GM13977 (cell line): ENCODE data around the gene GNB1L.

Experiments used
- DNase-seq: peaks from one replicate; pipeline ENCODE4 v3.0.0; 2012; ENCODE audit warnings: low spot score
- in situ Hi-C: fragments of 300-500 bp; cut with MboI; formaldehyde crosslinking; loops from one replicate; pipeline ENCODE4 v1.12.0; 2022; ENCODE audit warnings: low sequenced_read_pairs, low pct_unique_long_range_greater_than_20kb, mixed read lengths, inconsistent platforms; ENCODE audit not compliant: unreplicated experiment
- TF ChIP-seq, protein P1 (sequence below): IDR thresholded peaks from 2 replicates; pipeline ENCODE4 v1.5.1; 2012; ENCODE audit warnings: mild to moderate bottlenecking, control low read depth; ENCODE audit not compliant: insufficient read depth; ENCODE audit errors: extremely low read depth, missing control alignments

Gene GNB1L

DNA sequence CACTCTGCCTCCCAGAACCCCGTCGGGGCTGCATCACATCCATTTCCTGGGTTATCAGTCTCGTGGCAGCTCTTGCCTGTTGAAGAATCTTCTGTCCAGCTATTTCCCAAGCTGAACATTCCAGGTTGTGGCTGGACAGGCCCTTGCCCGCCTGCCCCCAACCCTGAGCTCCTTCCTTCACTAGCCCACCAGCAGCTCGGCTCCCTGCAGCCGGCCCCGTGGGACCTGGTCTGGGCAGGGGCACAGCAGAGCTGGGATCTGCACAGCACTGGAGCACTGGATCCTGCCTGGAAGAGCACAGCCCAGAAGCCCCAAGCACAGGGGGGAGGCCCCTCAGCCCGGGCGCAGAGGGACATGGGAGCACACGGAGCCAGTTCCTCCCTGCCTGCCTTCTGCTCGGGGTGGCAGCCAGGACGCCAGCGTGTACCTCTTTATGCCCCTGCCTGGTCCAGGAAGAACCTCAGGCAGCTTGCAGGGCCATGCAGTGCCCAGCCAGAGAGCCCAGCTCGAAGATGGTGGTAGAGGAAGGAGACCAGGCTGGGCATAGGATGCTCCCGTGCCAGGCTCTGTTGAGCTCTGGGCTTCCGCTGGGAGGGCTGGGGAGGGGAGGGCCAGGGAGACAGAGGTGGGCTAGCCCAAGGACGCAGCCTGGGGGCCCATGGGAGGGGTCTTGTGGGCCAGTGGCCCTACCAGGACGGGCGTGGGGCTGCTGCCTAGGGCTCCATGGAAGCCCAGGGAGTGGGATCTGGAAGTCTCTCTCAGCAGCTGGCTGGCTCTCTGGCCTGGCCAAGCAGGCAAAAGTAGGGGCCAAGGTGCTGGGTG, 16.6 kb upstream of the GNB1L start:
- no peak for DNase-seq
- TF ChIP-seq, protein P1, sequence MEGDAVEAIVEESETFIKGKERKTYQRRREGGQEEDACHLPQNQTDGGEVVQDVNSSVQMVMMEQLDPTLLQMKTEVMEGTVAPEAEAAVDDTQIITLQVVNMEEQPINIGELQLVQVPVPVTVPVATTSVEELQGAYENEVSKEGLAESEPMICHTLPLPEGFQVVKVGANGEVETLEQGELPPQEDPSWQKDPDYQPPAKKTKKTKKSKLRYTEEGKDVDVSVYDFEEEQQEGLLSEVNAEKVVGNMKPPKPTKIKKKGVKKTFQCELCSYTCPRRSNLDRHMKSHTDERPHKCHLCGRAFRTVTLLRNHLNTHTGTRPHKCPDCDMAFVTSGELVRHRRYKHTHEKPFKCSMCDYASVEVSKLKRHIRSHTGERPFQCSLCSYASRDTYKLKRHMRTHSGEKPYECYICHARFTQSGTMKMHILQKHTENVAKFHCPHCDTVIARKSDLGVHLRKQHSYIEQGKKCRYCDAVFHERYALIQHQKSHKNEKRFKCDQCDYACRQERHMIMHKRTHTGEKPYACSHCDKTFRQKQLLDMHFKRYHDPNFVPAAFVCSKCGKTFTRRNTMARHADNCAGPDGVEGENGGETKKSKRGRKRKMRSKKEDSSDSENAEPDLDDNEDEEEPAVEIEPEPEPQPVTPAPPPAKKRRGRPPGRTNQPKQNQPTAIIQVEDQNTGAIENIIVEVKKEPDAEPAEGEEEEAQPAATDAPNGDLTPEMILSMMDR = no peak
- in situ Hi-C loops = loop anchor here (25.0 kb wide), 1 partner anchor 91 kb away; no protein-coding TSS in a partner anchor

DNA sequence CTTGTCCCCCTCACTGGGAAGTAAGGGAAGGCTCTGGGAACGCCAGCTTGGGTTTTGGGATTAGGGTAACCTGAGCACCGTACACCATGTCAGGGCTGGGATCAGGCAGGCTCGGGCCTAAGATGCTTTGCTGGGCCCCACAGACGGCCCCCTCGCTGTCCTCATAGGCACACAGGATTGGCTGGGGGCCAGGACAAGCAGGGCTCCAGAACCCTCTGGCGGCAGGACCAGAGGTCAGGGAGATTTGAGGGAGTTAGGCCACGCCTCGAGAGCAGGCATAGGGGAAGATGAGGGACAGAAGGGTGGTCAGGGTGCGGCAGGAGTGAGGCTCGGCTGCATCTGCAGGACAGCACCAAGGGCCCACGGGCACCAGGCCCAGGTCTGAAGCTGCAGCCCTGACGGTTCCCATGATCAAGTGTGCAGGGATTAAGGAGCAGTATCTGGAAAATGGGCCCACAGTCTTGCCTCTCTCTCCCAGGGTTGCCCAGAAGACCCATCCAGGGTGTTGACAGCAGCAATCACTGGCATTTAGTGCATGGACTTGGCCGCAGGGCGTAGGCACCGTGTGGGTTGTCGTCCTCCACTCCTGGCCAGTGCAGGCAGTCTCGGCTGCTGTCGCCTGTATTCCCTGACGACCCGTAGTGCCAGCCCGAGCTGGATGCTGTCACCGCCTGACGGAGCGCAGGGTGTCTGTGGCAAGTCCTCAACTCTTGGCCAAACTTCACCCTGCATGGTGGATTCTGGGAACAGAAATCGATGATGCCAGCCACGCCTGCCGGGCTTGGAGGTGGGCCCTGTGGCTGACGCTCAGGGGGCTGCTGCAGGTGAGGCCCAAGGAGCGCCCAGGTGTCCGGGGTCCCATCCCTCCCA, 15.7 kb upstream of the GNB1L start:
- DNase-seq = no peak
- TF ChIP-seq, protein P1 = no peak
- in situ Hi-C loops = loop anchor here (25.0 kb wide), 1 partner anchor 92 kb away; no protein-coding TSS in a partner anchor

DNA sequence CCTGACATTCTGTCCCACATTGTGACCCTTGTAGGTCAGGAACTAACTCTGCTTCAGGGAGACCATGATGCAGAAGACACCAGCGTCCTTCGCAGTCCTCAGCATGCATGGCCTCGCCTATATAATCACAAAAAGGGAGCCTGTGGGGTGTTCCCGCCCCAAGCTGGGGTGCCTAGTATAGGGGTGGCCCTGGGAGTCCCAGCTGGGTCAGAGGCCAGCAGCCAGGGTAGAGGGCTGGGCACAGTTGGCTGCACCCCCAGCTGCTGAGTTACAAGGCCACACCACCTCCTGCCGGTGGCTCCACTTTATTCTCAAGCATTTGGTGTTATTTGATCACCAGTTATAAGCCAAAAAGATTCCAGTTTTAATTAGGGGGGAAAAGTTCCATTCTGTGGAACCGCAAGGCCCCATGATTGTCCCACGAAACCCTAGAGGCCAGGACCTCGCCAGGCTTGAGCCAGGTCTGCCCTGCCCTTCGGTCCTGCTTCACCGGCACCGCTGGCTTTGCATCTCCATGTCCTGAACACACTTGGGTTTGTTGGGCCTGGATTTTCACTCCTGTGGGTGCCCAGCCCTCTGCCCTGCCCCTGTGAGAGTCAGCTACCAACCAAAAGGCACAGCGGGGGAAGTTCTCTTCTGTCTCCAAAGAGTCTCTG, 15.0 kb upstream of the GNB1L start:
- in situ Hi-C loops = loop anchor here (25.0 kb wide), 1 partner anchor 93 kb away; no protein-coding TSS in a partner anchor
- TF ChIP-seq, protein P1 = no peak
- DNase-seq = no peak

DNA sequence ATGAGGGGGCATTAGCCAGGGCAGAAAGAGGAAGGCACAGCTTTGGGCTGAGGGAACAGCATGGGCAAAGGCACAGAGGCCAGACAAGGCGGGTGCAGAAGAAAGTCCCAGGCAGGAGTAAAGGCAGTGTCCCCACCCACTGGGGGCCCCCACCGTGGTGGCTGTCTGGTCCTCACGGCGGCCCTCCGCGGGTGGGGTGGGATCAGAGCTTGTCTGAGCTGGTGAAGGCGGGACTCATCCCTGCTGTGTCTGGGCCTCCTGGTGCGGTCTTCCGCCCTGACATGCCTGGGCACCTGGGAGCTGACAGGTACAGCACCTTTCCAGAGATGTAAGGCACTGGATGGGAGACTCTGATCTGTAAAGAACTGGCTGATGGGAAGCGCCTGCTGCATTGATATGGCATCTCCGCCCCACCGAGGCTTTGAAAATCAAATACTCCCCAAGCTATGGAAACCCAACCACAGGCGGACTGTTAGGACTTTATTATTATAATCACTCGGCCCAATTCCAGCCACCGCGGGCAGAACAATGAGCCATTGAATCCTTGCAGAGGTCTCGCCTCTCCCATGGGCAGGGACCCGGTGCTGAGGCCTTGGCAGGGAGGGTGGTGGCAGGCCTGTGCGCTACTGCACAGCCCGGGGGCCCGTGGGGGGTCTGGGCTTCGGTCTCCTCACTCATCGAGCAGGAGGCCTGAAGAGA, 14.2 kb upstream of the GNB1L start:
- in situ Hi-C loops = loop anchor here (25.0 kb wide), 1 partner anchor 93 kb away; no protein-coding TSS in a partner anchor
- TF ChIP-seq, protein P1 = no peak
- no peak for DNase-seq

DNA sequence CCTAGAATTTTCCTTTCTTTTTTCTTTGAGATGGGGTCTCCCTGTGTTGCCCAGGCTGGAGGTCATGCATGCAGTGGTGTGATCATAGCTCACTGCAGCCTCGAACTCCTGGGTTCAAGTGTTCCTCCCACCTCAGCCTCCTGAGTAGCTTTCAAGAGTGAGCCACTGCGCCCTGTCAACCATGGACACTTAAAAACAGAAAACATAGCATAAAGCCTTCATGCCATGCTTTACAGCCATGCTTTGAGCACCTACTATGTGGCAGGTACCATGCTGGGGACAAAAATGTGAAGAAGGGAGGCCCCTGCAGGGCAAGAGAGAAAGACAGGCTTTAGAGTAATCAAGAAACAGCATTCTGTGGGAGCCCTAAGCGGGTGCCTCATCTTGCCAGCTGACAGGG, 13.7 kb upstream of the GNB1L start:
- TF ChIP-seq, protein P1 = no peak
- DNase-seq = no peak
- in situ Hi-C loops = loop anchor here (25.0 kb wide), 1 partner anchor 94 kb away; no protein-coding TSS in a partner anchor
